ENCODE measurements around the gene ARHGAP28.

GRCh38 chr18:6776188-6776587 is 46.7 kb downstream of the ARHGAP28 start:
- TF ChIP-seq CTCF (IDR thresholded peaks at IDR 0.05): no peak
- no peak for TF ChIP-seq ZFX (IDR thresholded peaks at IDR 0.05; ENCODE audit: borderline replicate concordance)

Measured in 22Rv1 (cell line).